Esophagus squamous epithelium (tissue), 4 donors: Measurements from ENCODE around the gene AGFG1.

ENCODE experiments used
- CTCF ChIP-seq, 6 experiments: fragments of 450-650 bp in 4 of 6; fragments of 200-600 bp in 2 of 6; sonication (generic) in 2 of 6; IDR thresholded peaks; one replicate each; pipeline ENCODE4 v1.5.1; 2016 to 2019; ENCODE audit warnings: antibody characterized with exemption in 6 of 6, mild to moderate bottlenecking in 4 of 6, moderate library complexity in 4 of 6
- POLR2A ChIP-seq, 4 donors: fragments of 450-650 bp; IDR thresholded peaks; one replicate each; pipeline ENCODE4 v1.6.1; 2017; ENCODE audit warnings: antibody characterized with exemption in 4 of 4, mild to moderate bottlenecking in 4 of 4, moderate library complexity in 3 of 4

GRCh38 chr2:227511239-227511930, 39.4 kb downstream of the AGFG1 start:
- TF ChIP-seq POLR2A (IDR thresholded peaks at IDR 0.05) = no peak
- no peak for TF ChIP-seq CTCF (IDR thresholded peaks at IDR 0.05)
